Gastrocnemius medialis (tissue), 4 donors: ENCODE results near the gene ALDH1A2. TPM values are rescaled to one million over a fixed set of nuclear protein-coding genes. Genes with fewer than 3 reads are reported as not detected.
A peak's percentile ranks its signal among the peaks of the same experiment; 100 is the strongest.
"Not testable (repeated sequence)": the region's sequence is repeated elsewhere in the genome, so short reads cannot be mapped to it uniquely, and the experiment has no call there.

Source experiments
- ATAC-seq, 2 donors: fragments of 150-250 bp; one replicate each; pipeline ENCODE4 v1.9.1; 2016
- DNase-seq, 2 donors: peaks; one replicate each; pipeline ENCODE4 v3.0.0-alpha.2; 2019
- H3K27ac ChIP-seq, 4 donors: fragments of 200-600 bp; sonication (generic); 1 replicate in 1 of 4; 2 replicates in 3 of 4; pipeline ENCODE4 v1.5.1; 2016 to 2018; ENCODE audit warnings: mild to moderate bottlenecking in 2 of 4, moderate library complexity in 1 of 4
- H3K27me3 ChIP-seq, 3 donors: fragments of 200-600 bp; sonication (generic) in 2 of 3; 1 replicate in 1 of 3; 2 replicates in 2 of 3; pipeline versions ENCODE4 v1.5.1 to v1.6.0; 2016 to 2019; ENCODE audit warnings: mild to moderate bottlenecking in 1 of 3, moderate library complexity in 1 of 3
- H3K36me3 ChIP-seq, 2 donors: fragments of 200-600 bp; sonication (generic) in 1 of 2; one replicate each; pipeline ENCODE4 v1.5.1; 2017 to 2018
- H3K4me1 ChIP-seq, 2 donors: fragments of 200-600 bp; sonication (generic) in 1 of 2; one replicate each; pipeline ENCODE4 v1.5.1; 2016 to 2017; ENCODE audit warnings: mild to moderate bottlenecking in 2 of 2
- H3K4me3 ChIP-seq, 4 donors: fragments of 200-600 bp; sonication (generic) in 3 of 4; 1 replicate in 1 of 4; 2 replicates in 3 of 4; pipeline ENCODE4 v1.5.1; 2016 to 2019; ENCODE audit warnings: mild to moderate bottlenecking in 2 of 4
- H3K9me3 ChIP-seq, 3 donors: fragments of 200-600 bp; sonication (generic) in 2 of 3; 1 replicate in 1 of 3; 2 replicates in 2 of 3; pipeline ENCODE4 v1.5.1; 2016 to 2019
- CTCF ChIP-seq, 5 experiments: fragments of 450-650 bp in 3 of 5; fragments of 200-600 bp in 2 of 5; sonication (generic) in 2 of 5; IDR thresholded peaks in 4 of 5; conservative IDR thresholded peaks in 1 of 5; 1 replicate in 4 of 5; 2 replicates in 1 of 5; pipeline ENCODE4 v1.5.1; 2016 to 2019; ENCODE audit warnings: antibody characterized with exemption in 5 of 5, mild to moderate bottlenecking in 3 of 5, moderate library complexity in 3 of 5
- POLR2A ChIP-seq, 2 donors: fragments of 450-650 bp; IDR thresholded peaks; one replicate each; pipeline ENCODE4 v1.6.1; 2017; ENCODE audit warnings: antibody characterized with exemption in 2 of 2, mild to moderate bottlenecking in 2 of 2, moderate library complexity in 2 of 2
- in situ Hi-C, 4 donors: fragments of 200-750 bp; cut with MboI; loops; one replicate each; pipeline versions ENCODE4 v1.15.0 to v1.8.0; 2017; ENCODE audit warnings: low sequenced_read_pairs in 4 of 4
- intact Hi-C: fragments of 100-400 bp; cut with DNase I; formaldehyde crosslinking; loops from one replicate; pipeline ENCODE4 v1.15.1; 2023; ENCODE audit warnings: low total_unique reads
- total RNA-seq, 4 donors: library from RNA; depleted of rRNA; stranded (reverse); fragments of >200 nt; gene quantifications; one replicate each; pipeline versions ENCODE4 v1.1.0 to v1.2.3, GENCODE V29; 2016

The ALDH1A2 gene
- total RNA-seq, 4 donors from 2014 or later = 3.5 to 26.7 (median 5.8) TPM

DNA sequence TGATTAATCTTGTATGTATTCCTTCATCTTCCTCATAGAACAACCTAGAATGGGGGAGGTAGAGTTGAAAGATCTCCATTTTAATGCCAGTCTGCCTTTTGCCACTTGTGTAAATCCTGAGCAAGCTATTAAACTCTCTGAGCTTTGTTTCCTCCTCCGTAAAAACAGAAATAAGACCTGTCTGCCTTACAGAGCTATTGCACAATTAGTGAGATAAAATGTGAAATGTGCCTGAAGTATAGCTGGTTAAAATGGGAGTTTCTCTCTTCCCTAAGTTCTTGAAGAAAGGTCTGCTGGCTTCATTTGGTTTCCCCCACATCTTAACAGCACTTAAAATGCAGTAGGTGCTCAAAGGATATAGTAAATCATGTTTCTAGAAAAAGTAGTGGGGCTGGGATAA, 19.0 kb downstream of the ALDH1A2 start:
- H3K27ac ChIP-seq = no peak overlapping the region
- no peaks in the 10 kb centered on the region for H3K4me1 ChIP-seq
- no peak for ATAC-seq
- intact Hi-C loops = no loop called here
- no peak for DNase-seq
- no peaks in the 10 kb centered on the region for H3K36me3 ChIP-seq
- H3K4me3 ChIP-seq = no peak overlapping the region
- no peaks in the 10 kb centered on the region for H3K9me3 ChIP-seq
- in situ Hi-C loops = loop anchor here in 1 of 4 donors (25.0 kb wide), 1 partner anchor 141 kb away; no protein-coding TSS in a partner anchor
- TF ChIP-seq CTCF (IDR thresholded peaks at IDR 0.05 in 4 of 5, conservative IDR thresholded peaks at IDR 0.05 in 1 of 5) (no peak), POLR2A (IDR thresholded peaks at IDR 0.05) (no peak)
- H3K27me3 ChIP-seq = peaks cover 0 to 3% (median 0%) of the 10 kb centered on the region in 3 donors

GRCh38 chr15:58045376-58045775, 20.1 kb downstream of the ALDH1A2 start:
- intact Hi-C loops = not testable (repeated sequence)
- in situ Hi-C loops = loop anchor here in 1 of 4 donors (25.0 kb wide), 1 partner anchor 142 kb away; no protein-coding TSS in a partner anchor

DNA sequence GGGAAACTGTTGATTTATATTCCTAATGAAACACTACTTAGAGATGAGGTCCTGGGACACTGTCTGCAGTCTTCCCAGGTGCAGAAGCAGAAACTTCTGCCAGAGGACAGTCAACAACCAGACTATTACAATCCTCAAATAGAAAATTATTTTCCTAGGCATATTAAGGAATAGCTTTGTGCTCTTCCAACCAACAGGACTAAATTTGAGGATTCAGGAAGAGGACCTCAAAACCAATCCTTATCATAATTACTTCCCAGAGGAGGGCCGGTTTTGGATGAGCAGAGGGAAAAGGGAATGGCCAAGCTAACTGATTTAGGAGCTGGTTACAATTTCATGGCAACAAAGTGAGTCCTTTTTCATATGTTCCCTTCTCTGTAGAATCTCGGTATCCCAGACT, 21.0 kb downstream of the ALDH1A2 start:
- in situ Hi-C loops (loop anchor here in 1 of 4 donors (25.0 kb wide), 1 partner anchor 143 kb away; no protein-coding TSS in a partner anchor), intact Hi-C loops (no loop called here)
- H3K9me3 ChIP-seq = no peaks in the 10 kb centered on the region
- ATAC-seq = no peak
- H3K27me3 ChIP-seq = peaks cover 0 to 3% (median 0%) of the 10 kb centered on the region in 3 donors
- no peaks in the 10 kb centered on the region for H3K36me3 ChIP-seq
- no peak overlapping the region for H3K27ac ChIP-seq
- H3K4me1 ChIP-seq = no peaks in the 10 kb centered on the region
- H3K4me3 ChIP-seq = no peak overlapping the region
- no peak for TF ChIP-seq CTCF (IDR thresholded peaks at IDR 0.05 in 4 of 5, conservative IDR thresholded peaks at IDR 0.05 in 1 of 5)
- TF ChIP-seq POLR2A (IDR thresholded peaks at IDR 0.05) = no peak
- DNase-seq = no peak

More at GRCh38 chr15:58045376-58045775, 20.1 kb downstream of the ALDH1A2 start:
- H3K4me1 ChIP-seq, DNase-seq, H3K4me3 ChIP-seq, H3K9me3 ChIP-seq, H3K27ac ChIP-seq, H3K36me3 ChIP-seq, ATAC-seq, H3K27me3 ChIP-seq: not testable (repeated sequence)

DNA sequence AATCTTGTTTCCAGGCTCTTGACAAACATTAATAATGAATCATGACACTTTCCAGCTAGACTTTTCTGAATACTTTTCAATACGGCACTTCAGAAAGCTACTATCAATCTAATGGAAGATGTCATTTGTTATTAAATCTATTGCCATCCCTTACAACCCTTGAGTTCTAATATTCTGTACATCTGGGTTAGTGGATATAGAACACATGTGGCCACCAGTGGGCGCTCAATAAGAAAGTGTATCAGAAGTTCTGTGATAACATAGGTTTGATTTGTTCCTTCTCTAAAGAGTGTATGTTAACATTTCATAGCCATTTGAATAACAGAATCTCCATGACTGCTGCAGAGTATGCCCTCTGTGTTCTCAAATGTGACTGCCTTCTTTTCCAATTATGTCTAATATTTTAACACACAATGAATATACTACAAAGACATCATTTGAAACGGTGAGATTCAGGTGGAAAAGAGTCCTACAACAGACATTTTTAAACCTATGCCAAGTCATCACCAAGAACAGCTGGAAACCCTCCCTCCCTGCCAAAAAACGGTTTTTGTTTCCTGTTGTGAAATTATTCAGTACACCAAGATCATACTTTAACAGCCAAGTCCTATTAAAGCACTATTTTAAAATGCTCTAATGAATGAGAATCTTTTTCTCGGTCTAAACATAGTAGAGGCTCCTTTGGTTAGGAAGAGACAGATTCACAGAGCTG, 22.2 kb downstream of the ALDH1A2 start:
- no peaks in the 10 kb centered on the region for H3K9me3 ChIP-seq
- no peaks in the 10 kb centered on the region for H3K4me1 ChIP-seq
- no peak overlapping the region for H3K4me3 ChIP-seq
- TF ChIP-seq POLR2A (IDR thresholded peaks at IDR 0.05) (no peak), CTCF (IDR thresholded peaks at IDR 0.05 in 4 of 5, conservative IDR thresholded peaks at IDR 0.05 in 1 of 5) (peak in 3 of 5 experiments; percentile 31 to 54 (median 34))
- H3K36me3 ChIP-seq = no peaks in the 10 kb centered on the region
- H3K27me3 ChIP-seq = peaks cover 0 to 3% (median 0%) of the 10 kb centered on the region in 3 donors
- H3K27ac ChIP-seq = no peak overlapping the region
- intact Hi-C loops (no loop called here), in situ Hi-C loops (loop anchor here in 1 of 4 donors (25.0 kb wide), 1 partner anchor 144 kb away; no protein-coding TSS in a partner anchor)
- DNase-seq = no peak
- ATAC-seq = no peak

DNA sequence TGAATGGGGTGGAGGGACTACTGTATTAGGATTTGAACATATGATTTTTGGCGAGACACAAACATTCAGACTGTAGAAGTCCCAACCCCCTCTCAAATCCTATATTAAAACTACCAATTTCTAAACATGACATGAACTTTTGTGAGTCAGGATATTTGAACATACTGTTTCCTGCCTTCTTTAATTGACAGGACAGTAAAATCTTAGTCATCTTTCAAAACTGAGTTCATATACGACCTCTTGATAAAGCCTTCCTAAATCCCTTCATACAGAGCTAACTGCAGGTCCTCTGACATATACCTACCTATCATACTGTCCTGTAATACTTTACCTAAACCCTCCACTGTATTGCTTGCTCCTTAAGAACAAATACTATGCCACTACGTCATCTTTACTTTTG, 23.5 kb downstream of the ALDH1A2 start:
- Histone ChIP-seq H3K4me1 (no peaks in the 10 kb centered on the region), H3K27me3 (peaks cover 0 to 3% (median 0%) of the 10 kb centered on the region in 3 donors), H3K9me3 (no peaks in the 10 kb centered on the region), H3K36me3 (no peaks in the 10 kb centered on the region), H3K27ac (no peak overlapping the region), H3K4me3 (no peak overlapping the region)
- DNase-seq (no peak), ATAC-seq (no peak)
- in situ Hi-C loops = loop anchor here in 1 of 4 donors (25.0 kb wide), 1 partner anchor 145 kb away; no protein-coding TSS in a partner anchor
- TF ChIP-seq POLR2A (IDR thresholded peaks at IDR 0.05) (no peak), CTCF (IDR thresholded peaks at IDR 0.05 in 4 of 5, conservative IDR thresholded peaks at IDR 0.05 in 1 of 5) (no peak)
- intact Hi-C loops = no loop called here
